IMR-90 (cell line): ENCODE data around the gene CACNA2D3. TPM values are rescaled to one million over a fixed set of nuclear protein-coding genes. Genes with fewer than 3 reads are reported as not detected.

ENCODE experiments used
- ATAC-seq: fragments of 200-7000 bp; cut with Tn5 transposase; 2 replicates; pipeline ENCODE4 v1.9.1; 2020; ENCODE audit warnings: low read depth, mild to moderate bottlenecking, moderate library complexity
- BruUV-seq: library from RNA; stranded (reverse); fragments of 400-500 nt; replicated peaks from 2 replicates; lab custom pipeline; 2021; lab: Mats Ljungman, UMichigan
- CTCF ChIA-PET: fragments of 300-600 bp; formaldehyde crosslinking; extraction: SDS; loops from one replicate; lab custom pipeline; 2021; ENCODE audit warnings: antibody characterized with exemption; lab: Yijun Ruan, JAX
- POLR2A ChIA-PET: fragments of 300-600 bp; sonication (Branson Sonifier 250); formaldehyde crosslinking; loops from one replicate; lab custom pipeline; 2022; ENCODE audit warnings: antibody characterized with exemption; ENCODE audit not compliant: unreplicated experiment; lab: Charles Lee
- DNase-seq: peaks from one replicate; pipeline ENCODE4 v3.0.0; 2013
- H2AFZ ChIP-seq: replicated peaks from 2 replicates; pipeline ENCODE3; 2013; ENCODE audit warnings: low read length, mild to moderate bottlenecking; ENCODE audit not compliant: poor library complexity
- H2AK5ac ChIP-seq: 2 replicates; pipeline ENCODE4 v1.6.1; 2013; ENCODE audit warnings: low read depth, low read length, inconsistent platforms
- H2AK9ac ChIP-seq: replicated peaks from 2 replicates; pipeline ENCODE3; 2013; ENCODE audit warnings: mild to moderate bottlenecking, low read depth, low read length, moderate library complexity; ENCODE audit not compliant: poor library complexity
- H2BK120ac ChIP-seq: 2 replicates; pipeline ENCODE4 v1.6.1; 2013; ENCODE audit warnings: low read depth, low read length, inconsistent platforms
- H2BK15ac ChIP-seq: 3 replicates; pipeline ENCODE4 v1.6.1; 2013; ENCODE audit warnings: low read depth, low read length, inconsistent platforms
- H2BK20ac ChIP-seq: 2 replicates; pipeline ENCODE4 v1.6.1; 2013; ENCODE audit warnings: low read depth, mild to moderate bottlenecking, inconsistent platforms, low read length, moderate library complexity
- H2BK5ac ChIP-seq: 2 replicates; pipeline ENCODE4 v1.6.1; 2013; ENCODE audit warnings: mild to moderate bottlenecking, low read depth, low read length, inconsistent platforms; ENCODE audit not compliant: poor library complexity, severe bottlenecking
- H3K14ac ChIP-seq: replicated peaks from 2 replicates; pipeline ENCODE4 v1.6.1; 2013; ENCODE audit warnings: low read depth, low read length, inconsistent platforms
- H3K18ac ChIP-seq: 2 replicates; pipeline ENCODE4 v1.6.1; 2013; ENCODE audit warnings: low read depth, low read length, control low read depth
- H3K23ac ChIP-seq: 2 replicates; pipeline ENCODE4 v1.6.1; 2013; ENCODE audit warnings: low read depth, low read length, inconsistent platforms
- H3K27ac ChIP-seq: 2 replicates; pipeline ENCODE4 v1.5.1; 2013; ENCODE audit warnings: mild to moderate bottlenecking, control low read depth, low read length; ENCODE audit not compliant: insufficient read depth
- H3K27me3 ChIP-seq: 2 replicates; pipeline ENCODE4 v1.6.1; 2013; ENCODE audit warnings: low read length; ENCODE audit not compliant: control insufficient read depth, insufficient read depth
- H3K36me3 ChIP-seq: 2 replicates; pipeline ENCODE4 v1.6.1; 2013; ENCODE audit warnings: low read length, mixed read lengths; ENCODE audit not compliant: control insufficient read depth, insufficient read depth
- H3K4ac ChIP-seq: 2 replicates; pipeline ENCODE4 v1.6.1; 2013; ENCODE audit warnings: low read depth, low read length, inconsistent platforms
- H3K4me1 ChIP-seq: 2 replicates; pipeline ENCODE4 v1.6.1; 2013; ENCODE audit warnings: low read length, mixed read lengths; ENCODE audit not compliant: control insufficient read depth, insufficient read depth
- H3K4me2 ChIP-seq: 2 replicates; pipeline ENCODE4 v1.6.1; 2013; ENCODE audit warnings: low read depth, mild to moderate bottlenecking, control low read depth, low read length, moderate library complexity
- H3K4me3 ChIP-seq: 2 replicates; pipeline ENCODE4 v1.5.1; 2013; ENCODE audit warnings: low read depth, mild to moderate bottlenecking, control low read depth, low read length, moderate library complexity; ENCODE audit not compliant: insufficient read depth
- H3K56ac ChIP-seq: 2 replicates; pipeline ENCODE4 v1.6.1; 2013; ENCODE audit warnings: low read length, inconsistent platforms; ENCODE audit not compliant: insufficient read depth; ENCODE audit errors: extremely low read depth
- H3K79me1 ChIP-seq, 2 experiments: 2 replicates each; pipeline ENCODE4 v1.6.1; 2013; ENCODE audit warnings: low read length in 2 of 2, inconsistent platforms in 1 of 2, low read depth in 1 of 2
- H3K9ac ChIP-seq: 2 replicates; pipeline ENCODE4 v1.6.1; 2013; ENCODE audit warnings: low read depth, low read length, control low read depth
- H3K9me1 ChIP-seq: 2 replicates; pipeline ENCODE4 v1.6.1; 2013; ENCODE audit warnings: low read length, inconsistent platforms; ENCODE audit not compliant: insufficient read depth
- H3K9me3 ChIP-seq: 2 replicates; pipeline ENCODE4 v1.6.1; 2013; ENCODE audit warnings: low read length; ENCODE audit not compliant: control insufficient read depth, insufficient read depth
- H4K20me1 ChIP-seq: 2 replicates; pipeline ENCODE4 v1.6.1; 2013; ENCODE audit warnings: low read length, inconsistent platforms; ENCODE audit not compliant: insufficient read depth
- H4K5ac ChIP-seq: 2 replicates; pipeline ENCODE4 v1.6.1; 2013; ENCODE audit warnings: mild to moderate bottlenecking, low read depth, low read length, control low read depth
- H4K8ac ChIP-seq, 2 experiments: 2 replicates each; pipeline ENCODE4 v1.6.1; 2013; ENCODE audit warnings: low read depth in 2 of 2, low read length in 2 of 2, control low read depth in 1 of 2, inconsistent platforms in 1 of 2
- H4K91ac ChIP-seq: 2 replicates; pipeline ENCODE4 v1.6.1; 2013; ENCODE audit warnings: low read depth, low read length, inconsistent platforms; ENCODE audit not compliant: insufficient read depth
- FOS ChIP-seq: fragments of 150-350 bp; IDR thresholded peaks from 2 replicates; pipeline ENCODE4 v1.6.1; 2016; ENCODE audit warnings: low read depth, low read length
- MAFK ChIP-seq: IDR thresholded peaks from 2 replicates; pipeline ENCODE4 v1.6.1; 2012; ENCODE audit warnings: low read depth, low read length, improper control_type of control experiment
- RAD21 ChIP-seq: IDR thresholded peaks from 2 replicates; pipeline ENCODE4 v1.6.1; 2012; ENCODE audit warnings: low read length, improper control_type of control experiment
- SMC3 ChIP-seq: fragments of 150-350 bp; IDR thresholded peaks from 2 replicates; pipeline ENCODE4 v1.6.1; 2016; ENCODE audit warnings: low read depth, mild to moderate bottlenecking, antibody characterized with exemption, low read length, moderate library complexity
- WGBS, 2 experiments: methylation state at CpG; one replicate each; pipeline versions ENCODE4 v1.1.5 to v1.1.7; 2013; ENCODE audit warnings: missing lambda C conversion rate in 2 of 2; ENCODE audit not compliant: insufficient read length in 1 of 2; ENCODE audit errors: extremely low coverage in 2 of 2; 5-methylcytosine and 5-hydroxymethylcytosine counted together
- dilution Hi-C: fragments of 300-500 bp; cut with HindIII; formaldehyde crosslinking; loops from one replicate; pipeline ENCODE4 v1.14.3; 2018; ENCODE audit warnings: low sequenced_read_pairs; ENCODE audit not compliant: unreplicated experiment
- in situ Hi-C: fragments of 300-500 bp; cut with MboI; formaldehyde crosslinking; loops from 3 replicates; pipeline ENCODE4 v1.14.3; 2019; ENCODE audit warnings: low sequenced_read_pairs, inconsistent platforms, mixed read lengths
- intact Hi-C: fragments of 100-400 bp; cut with micrococcal nuclease; formaldehyde crosslinking; loops from 2 replicates; pipeline ENCODE4 v1.10.0; 2022
- polyA plus RNA-seq, 3 experiments: library from polyadenylated mRNA; depleted of rRNA; stranded (reverse); fragments of >200 nt; gene quantifications; 2 replicates each; pipeline ENCODE4 v1.2.3, GENCODE V29; 2012; ENCODE audit warnings: low replicate concordance in 1 of 3
- total RNA-seq: library from RNA; depleted of rRNA; stranded (reverse); fragments of >200 nt; gene quantifications from 2 replicates; pipeline ENCODE4 v1.2.3, GENCODE V29; 2012

Gene CACNA2D3
- total and polyA plus RNA-seq, 2 of the 4 experiments (the other 2 are of a cell fraction), result 0.36 to 0.41 TPM

- no peak for DNase-seq
- no CpG with 5 or more reads among the region's 4 CpGs for WGBS, 2 experiments
Measured at GRCh38 chr3:54235998-54236397, 113.6 kb downstream of the CACNA2D3 start.

More at GRCh38 chr3:54235998-54236397, 113.6 kb downstream of the CACNA2D3 start:
- POLR2A ChIA-PET, result no interaction called here
- CTCF ChIA-PET, result no interaction called here
- H3K4ac ChIP-seq, result no peak overlapping the region
- no TSS peak for BruUV-seq
- H2BK5ac ChIP-seq, result no peak overlapping the region
- H3K56ac ChIP-seq, result no peak overlapping the region
- no peak overlapping the region for H2AFZ ChIP-seq
- H4K5ac ChIP-seq, result no peak overlapping the region
- no peaks in the 10 kb centered on the region for H3K9me1 ChIP-seq
- H3K9me3 ChIP-seq, result no peaks in the 10 kb centered on the region; the same call in 1 of the 2 replicates
- no peaks in the 10 kb centered on the region for H3K79me1 ChIP-seq
- no peak overlapping the region for H3K14ac ChIP-seq
- TF ChIP-seq FOS, result no peak
- TF ChIP-seq SMC3, result no peak
- no peak for TF ChIP-seq RAD21
- no peak for TF ChIP-seq MAFK
- H3K4me2 ChIP-seq, result no peak overlapping the region
- no peak overlapping the region for H2AK9ac ChIP-seq
- H3K27me3 ChIP-seq, result no peaks in the 10 kb centered on the region
- H3K36me3 ChIP-seq, result no peaks in the 10 kb centered on the region
- H3K18ac ChIP-seq, result no peak overlapping the region
- dilution Hi-C loops (no loop called here), in situ Hi-C loops (no loop called here), intact Hi-C loops (no loop called here)
- no peak overlapping the region for H3K9ac ChIP-seq
- H2BK120ac ChIP-seq, result no peak overlapping the region
- no peak overlapping the region for H4K91ac ChIP-seq
- no peak overlapping the region for H3K27ac ChIP-seq
- H3K4me3 ChIP-seq, result no peak overlapping the region
- no peak overlapping the region for H2AK5ac ChIP-seq
- no peak overlapping the region for H2BK15ac ChIP-seq
- no peak overlapping the region for H3K23ac ChIP-seq
- H4K8ac ChIP-seq, result no peak overlapping the region
- H3K4me1 ChIP-seq, result no peaks in the 10 kb centered on the region
- no peak for ATAC-seq
- H2BK20ac ChIP-seq, result no peak overlapping the region
- H4K20me1 ChIP-seq, result no peaks in the 10 kb centered on the region
